ENCODE measurements around the gene CDH4. TPM values are rescaled to one million over a fixed set of nuclear protein-coding genes. Genes with fewer than 3 reads are reported as not detected.

Gene CDH4
- total RNA-seq, 4 donors from 2014 or later: 0.71 to 4.2 (median 2.9) TPM

GRCh38 chr20:61830991-61831390 lies 578.9 kb downstream of the CDH4 start:
- TF ChIP-seq CTCF (IDR thresholded peaks at IDR 0.05): no peak
- no peak for TF ChIP-seq POLR2A (IDR thresholded peaks at IDR 0.05)
- no peak overlapping the region for H3K4me3 ChIP-seq (ENCODE audit: low read depth, poor library complexity, severe bottlenecking)
- no peak for DNase-seq (ENCODE audit: low spot score in 2 of 2)
- intact Hi-C loops (cut with DNase I; ENCODE audit: low total_unique reads): no loop called here
- 77 to 82% methylated on average over 8 of the region's 8 CpGs for WGBS, 2 donors

GRCh38 chr20:61832181-61832580 lies 580.1 kb downstream of the CDH4 start:
- 76 to 80% methylated on average over 2 of the region's 2 CpGs for WGBS, 2 donors
- no peak for DNase-seq (ENCODE audit: low spot score in 2 of 2)
- no peak overlapping the region for H3K4me3 ChIP-seq (ENCODE audit: low read depth, poor library complexity, severe bottlenecking)
- TF ChIP-seq CTCF (IDR thresholded peaks at IDR 0.05): no peak
- no peak for TF ChIP-seq POLR2A (IDR thresholded peaks at IDR 0.05)
- intact Hi-C loops (cut with DNase I; ENCODE audit: low total_unique reads): no loop called here

- WGBS, 2 donors: 79 to 84% methylated on average over 11 to 13 of the region's 14 CpGs
- intact Hi-C loops (cut with DNase I; ENCODE audit: low total_unique reads): no loop called here
- no peak for DNase-seq (ENCODE audit: low spot score in 2 of 2)
- no peak overlapping the region for H3K4me3 ChIP-seq (ENCODE audit: low read depth, poor library complexity, severe bottlenecking)
- TF ChIP-seq POLR2A (IDR thresholded peaks at IDR 0.05) (no peak), CTCF (IDR thresholded peaks at IDR 0.05) (no peak)
Measured at GRCh38 chr20:61833807-61834610, 581.9 kb downstream of the CDH4 start.

GRCh38 chr20:61835301-61835700 lies 583.2 kb downstream of the CDH4 start:
- TF ChIP-seq CTCF (IDR thresholded peaks at IDR 0.05) (no peak), POLR2A (IDR thresholded peaks at IDR 0.05) (no peak)
- no peak for DNase-seq (ENCODE audit: low spot score in 2 of 2)
- intact Hi-C loops (cut with DNase I; ENCODE audit: low total_unique reads): no loop called here
- WGBS, 2 donors: 48 to 58% methylated on average over 7 of the region's 7 CpGs
- H3K4me3 ChIP-seq (ENCODE audit: low read depth, poor library complexity, severe bottlenecking): no peak overlapping the region

GRCh38 chr20:61835791-61836350 lies 583.8 kb downstream of the CDH4 start:
- no peak overlapping the region for H3K4me3 ChIP-seq (ENCODE audit: low read depth, poor library complexity, severe bottlenecking)
- intact Hi-C loops (cut with DNase I; ENCODE audit: low total_unique reads): no loop called here
- 80 to 88% methylated on average over 15 to 16 of the region's 16 CpGs for WGBS, 2 donors
- TF ChIP-seq CTCF (IDR thresholded peaks at IDR 0.05) (no peak), POLR2A (IDR thresholded peaks at IDR 0.05) (no peak)
- DNase-seq (ENCODE audit: low spot score in 2 of 2): no peak
